OCI-LY7 (cell line): ENCODE results near the gene LBR.

Source experiments
- CTCF ChIP-seq: fragments of 200-600 bp; sonication (generic); conservative IDR thresholded peaks from 2 replicates; pipeline ENCODE4 v1.5.1; 2014; ENCODE audit warnings: mild to moderate bottlenecking, antibody characterized with exemption, low read length, moderate library complexity, mixed read lengths
- EZH2phosphoT487 ChIP-seq: fragments of 200-600 bp; sonication (generic); IDR thresholded peaks from 2 replicates; pipeline ENCODE4 v1.6.1; 2018; ENCODE audit warnings: low read depth, borderline replicate concordance, mild to moderate bottlenecking, mixed run types, antibody characterized with exemption, low read length, moderate library complexity, mixed read lengths

DNA sequence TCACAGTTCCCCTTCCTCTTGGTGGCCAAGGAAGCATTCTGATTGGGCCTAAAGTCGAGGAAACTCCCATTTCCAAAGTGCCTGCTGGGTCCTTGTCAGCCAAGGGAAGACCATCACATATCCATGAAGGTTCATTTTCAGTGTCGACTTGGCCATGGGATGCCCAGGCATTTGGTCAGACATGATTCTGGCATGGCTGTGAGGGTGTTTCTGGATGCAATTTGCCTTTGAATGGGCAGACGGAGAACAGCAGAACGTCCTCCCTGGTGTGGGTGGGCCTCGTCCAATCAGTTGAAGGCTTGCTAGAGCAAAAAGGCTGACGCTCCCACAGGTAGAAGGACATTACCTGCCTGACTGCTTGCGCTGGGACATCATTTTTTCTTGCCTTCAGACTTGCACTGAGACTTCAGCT, 48.3 kb upstream of the LBR start:
- TF ChIP-seq CTCF (no peak), EZH2phosphoT487 (no peak)
